Psoas muscle (tissue), 8 donors: ENCODE data around the gene POGLUT2. TPM values are rescaled to one million over a fixed set of nuclear protein-coding genes. Genes with fewer than 3 reads are reported as not detected.

Experiments used
- ATAC-seq, 4 donors: fragments of 200-7000 bp; cut with Tn5 transposase; one replicate each; pipeline ENCODE4 v1.9.1; 2020; ENCODE audit warnings: moderate library complexity in 3 of 4, mild to moderate bottlenecking in 2 of 4
- DNase-seq, 2 donors: peaks; one replicate each; pipeline ENCODE4 v3.0.0-alpha.2; 2020
- H3K27ac ChIP-seq: fragments of 200-600 bp; one replicate; pipeline ENCODE4 v1.8.0; 2022
- H3K27me3 ChIP-seq, 3 donors: fragments of 200-600 bp in 1 of 3; one replicate each; pipeline versions ENCODE4 v1.6.1 to v1.8.0; 2013 to 2022; ENCODE audit warnings: low read length in 2 of 3, mild to moderate bottlenecking in 2 of 3, moderate library complexity in 1 of 3; ENCODE audit not compliant: insufficient read depth in 3 of 3
- H3K36me3 ChIP-seq, 2 donors: fragments of 200-600 bp in 1 of 2; one replicate each; pipeline versions ENCODE4 v1.6.1 to v1.8.0; 2013 to 2022; ENCODE audit warnings: low read depth in 1 of 2, mild to moderate bottlenecking in 1 of 2, moderate library complexity in 1 of 2; ENCODE audit not compliant: insufficient read depth in 1 of 2
- H3K4me1 ChIP-seq: fragments of 200-600 bp; one replicate; pipeline ENCODE4 v1.8.0; 2022
- H3K4me3 ChIP-seq: fragments of 200-600 bp; one replicate; pipeline ENCODE4 v1.8.0; 2022; ENCODE audit warnings: mild to moderate bottlenecking
- H3K9me3 ChIP-seq: fragments of 200-600 bp; one replicate; pipeline ENCODE4 v1.8.0; 2022
- CTCF ChIP-seq: fragments of 200-600 bp; IDR thresholded peaks from one replicate; pipeline ENCODE4 v1.8.0; 2022; ENCODE audit warnings: antibody characterized with exemption
- WGBS, 3 donors: extraction: QIAGEN DNeasy Blood & Tissue Kit; methylation state at CpG; one replicate each; pipeline versions ENCODE4 v1.1.6 to v1.1.7; 2013; 5-methylcytosine and 5-hydroxymethylcytosine counted together
- intact Hi-C, 2 donors: fragments of 100-400 bp; cut with DNase I; formaldehyde crosslinking; loops; one replicate each; pipeline versions ENCODE4 v1.11.0 to v1.14.2; 2022
- long read RNA-seq, 2 donors: library from polyadenylated mRNA; unstranded; transcript quantifications; one replicate each; pipeline ENCODE4 v2.0.0, GENCODE V29; 2021
- polyA plus RNA-seq, 3 donors: library from polyadenylated mRNA; stranded (reverse); fragments of 200-250 nt; gene quantifications; one replicate each; pipeline ENCODE4 v1.2.3, GENCODE V29; 2013
- total RNA-seq, 4 donors: library from RNA; stranded (reverse); fragmentation: NEBNext Ultra II Directional in 2 of 4; extraction: Animal tissue kit (Norgen Biotek cat#: 25700) in 2 of 4; gene quantifications; one replicate each; pipeline versions ENCODE4 v1.2.1 to v1.2.4, GENCODE V29; 2021 to 2023
- donor health status: healthy with polysubstance abuse.
- donor health status: DM: no; HTN: no; CAD: no; lungs with moderate emphysema.
- donor health status: Bipolar disorder and iron deficiency.
- donor health status: healthy.
- donor health status: DM: yes; HTN: yes; CAD: no.
- donor health status: DM: no; HTN: no; CAD: no.
- donor health status: DM: no; HTN: no; CAD: no.
- donor health status: DM: yes; HTN: yes; CAD: no.

The POGLUT2 gene
- 1 to 10 TPM in 1 of 4 donors, under 1 TPM in 3; 0.69 to 1.4 (median 0.87) TPM for total RNA-seq
- 1 to 10 TPM in 2 of 3 donors, under 1 TPM in 1; 0.96 to 1.9 (median 1.4) TPM for polyA plus RNA-seq
- long read RNA-seq, donor 1, result 0 reads
- long read RNA-seq, donor 2, partial matches to known transcripts, result 0 of 1 reads
- long read RNA-seq, donor 2, other reads (novel, unspliced or antisense), result 1 of 1 reads

- Histone ChIP-seq H3K36me3 (no peaks in the 10 kb centered on the region), H3K27me3 (no peaks in the 10 kb centered on the region), H3K4me3 (peak within 1 kb of the TSS; percentile 90), H3K9me3 (no peaks in the 10 kb centered on the region), H3K27ac (peak within 1 kb of the TSS; percentile 96), H3K4me1 (peaks cover 30% of the 10 kb centered on the region)
- WGBS, 3 donors, result 0% methylated on average over 61 to 72 of the region's 72 CpGs
- TF ChIP-seq CTCF, result no peak
- peak; percentile 92 to 95 (median 94) for ATAC-seq
- DNase-seq, result peak; percentile 91 to 94
- intact Hi-C loops, result loop anchor here in 1 of 2 donors (1.0 kb wide), 1 partner anchor 26 kb away; the partner anchor contains the start of gene TEX30
These were observed at the start of gene POGLUT2, which contains the start of gene BIVM for GRCh38 chr13:102798581-102799425. TSS of gene POGLUT2 (minus strand) at chr13:102798976. CDS start at chr13:102798670, 306 bp downstream. TSS of gene BIVM (plus strand) at chr13:102799119. CDS start at chr13:102807268, 8,149 bp downstream.

GRCh38 chr13:102847272-102848234 is 48.8 kb upstream of the POGLUT2 start:
- H3K27me3 ChIP-seq, result no peaks in the 10 kb centered on the region
- H3K4me1 ChIP-seq, result peaks cover 9% of the 10 kb centered on the region
- peak overlapping the region; percentile 82 for H3K4me3 ChIP-seq
- no peaks in the 10 kb centered on the region for H3K9me3 ChIP-seq
- 21 to 23% (median 22%) methylated on average over 12 of the region's 12 CpGs for WGBS, 3 donors
- H3K27ac ChIP-seq, result peak overlapping the region; percentile 94
- DNase-seq (no peak), ATAC-seq (no peak)
- intact Hi-C loops, result loop anchor here (2.0 to 5.0 kb wide), 3 partner anchors 45 to 267 kb away; partner anchors contain the start of gene TPP2 (in 1 of the 2)
- H3K36me3 ChIP-seq, result peaks cover 0 to 11% of the 10 kb centered on the region in 2 donors
- TF ChIP-seq CTCF, result peak; percentile 70

GRCh38 chr13:102846261-102847015 is 47.7 kb upstream of the POGLUT2 start:
- no peaks in the 10 kb centered on the region for H3K9me3 ChIP-seq
- H3K27me3 ChIP-seq, result no peaks in the 10 kb centered on the region
- intact Hi-C loops, result loop anchor here (2.0 to 5.0 kb wide), 3 partner anchors 44 to 266 kb away; partner anchors contain the start of gene TPP2 (in 1 of the 2)
- H3K4me3 ChIP-seq, result peak overlapping the region; percentile 82
- peak; percentile 29 to 55 for DNase-seq
- TF ChIP-seq CTCF, result no peak
- ATAC-seq, result peak; percentile 32 to 65 (median 44)
- H3K4me1 ChIP-seq, result peaks cover 9% of the 10 kb centered on the region
- H3K36me3 ChIP-seq, result peaks cover 0 to 20% of the 10 kb centered on the region in 2 donors
- 0 to 1% (median 0%) methylated on average over 31 of the region's 31 CpGs for WGBS, 3 donors
- H3K27ac ChIP-seq, result peak overlapping the region; percentile 94
